PC-3 (cell line): ENCODE measurements around the gene ANKIB1. TPM values are rescaled to one million over a fixed set of nuclear protein-coding genes. Genes with fewer than 3 reads are reported as not detected.

ENCODE experiments used
- ATAC-seq: fragments of 200-7000 bp; cut with Tn5 transposase; 2 replicates; pipeline ENCODE4 v1.9.1; 2020; ENCODE audit warnings: mild to moderate bottlenecking, moderate library complexity
- BruUV-seq: library from RNA; stranded (reverse); fragments of 400-500 nt; replicated peaks from 2 replicates; lab custom pipeline; 2021; lab: Mats Ljungman, UMichigan
- CTCF ChIA-PET: fragments of 300-600 bp; sonication (Branson Sonifier 250); formaldehyde crosslinking; loops from one replicate; lab custom pipeline; 2022; ENCODE audit warnings: antibody characterized with exemption; lab: Charles Lee
- POLR2A ChIA-PET: fragments of 300-600 bp; sonication (Branson Sonifier 250); formaldehyde crosslinking; loops from one replicate; lab custom pipeline; 2022; ENCODE audit warnings: antibody characterized with exemption; ENCODE audit not compliant: unreplicated experiment; lab: Charles Lee
- DNase-seq: peaks from one replicate; pipeline ENCODE4 v3.0.0-alpha.2; 2015
- H2AFZ ChIP-seq: fragments of 300-600 bp; sonication (generic); 2 replicates; pipeline ENCODE4 v1.6.0; 2016; ENCODE audit warnings: antibody characterized with exemption, low read length
- H3F3A ChIP-seq: fragments of 300-600 bp; sonication (generic); one replicate; pipeline ENCODE4 v1.6.0; 2017; ENCODE audit warnings: antibody characterized with exemption, low read length, control low read depth, mild to moderate bottlenecking; ENCODE audit not compliant: unreplicated experiment
- H3K27ac ChIP-seq: fragments of 300-600 bp; sonication (generic); 2 replicates; pipeline ENCODE4 v1.5.1; 2016; ENCODE audit warnings: mild to moderate bottlenecking, low read length
- H3K27me3 ChIP-seq: fragments of 300-600 bp; sonication (generic); 2 replicates; pipeline ENCODE4 v1.6.1; 2016; ENCODE audit warnings: low read length, mixed read lengths
- H3K36me3 ChIP-seq: fragments of 300-600 bp; sonication (generic); 2 replicates; pipeline ENCODE4 v1.6.1; 2016; ENCODE audit warnings: low read depth, mixed run types, low read length, mixed read lengths
- H3K4me1 ChIP-seq: fragments of 300-600 bp; sonication (generic); 2 replicates; pipeline ENCODE4 v1.5.1; 2016; ENCODE audit warnings: low read length; ENCODE audit not compliant: insufficient read depth
- H3K4me2 ChIP-seq: fragments of 300-600 bp; sonication (generic); 2 replicates; pipeline ENCODE4 v1.6.0; 2016; ENCODE audit warnings: low read length
- H3K4me3 ChIP-seq: fragments of 300-600 bp; sonication (generic); 2 replicates; pipeline ENCODE4 v1.5.1; 2016; ENCODE audit warnings: mild to moderate bottlenecking, low read length, mixed read lengths
- H3K79me2 ChIP-seq: fragments of 300-600 bp; sonication (generic); 2 replicates; pipeline ENCODE4 v1.6.1; 2017; ENCODE audit warnings: low read length, mixed read lengths
- H3K9ac ChIP-seq: fragments of 300-600 bp; sonication (generic); 2 replicates; pipeline ENCODE4 v1.6.0; 2016; ENCODE audit warnings: mild to moderate bottlenecking, low read length
- H3K9me2 ChIP-seq: fragments of 300-600 bp; sonication (generic); replicated peaks from 2 replicates; pipeline ENCODE4 v1.6.1; 2016; ENCODE audit warnings: mixed run types, low read length, mixed read lengths
- H3K9me3 ChIP-seq: fragments of 300-600 bp; sonication (generic); 2 replicates; pipeline ENCODE4 v1.6.1; 2016; ENCODE audit warnings: low read length, mixed read lengths
- H4K20me1 ChIP-seq: fragments of 300-600 bp; sonication (generic); 2 replicates; pipeline ENCODE4 v1.6.1; 2016; ENCODE audit warnings: low read length, mixed read lengths
- EZH2 ChIP-seq: fragments of 300-600 bp; sonication (generic); IDR thresholded peaks from one replicate; pipeline ENCODE4 v1.6.1; 2017; ENCODE audit warnings: antibody characterized with exemption, mild to moderate bottlenecking, low read length; ENCODE audit not compliant: unreplicated experiment
- EZH2phosphoT487 ChIP-seq: fragments of 300-600 bp; sonication (generic); IDR thresholded peaks from 2 replicates; pipeline ENCODE4 v1.6.1; 2018; ENCODE audit warnings: mild to moderate bottlenecking, antibody characterized with exemption, low read length, borderline replicate concordance
- intact Hi-C: fragments of 100-400 bp; cut with micrococcal nuclease; formaldehyde crosslinking; loops from 2 replicates; pipeline ENCODE4 v1.9.0; 2023
- total RNA-seq: library from RNA; depleted of rRNA; stranded (reverse); fragments of >200 nt; gene quantifications from 2 replicates; pipeline ENCODE4 v1.2.3, GENCODE V29; 2014
- TF ChIP-seq, protein P1 (sequence below): fragments of 300-600 bp; sonication (generic); conservative IDR thresholded peaks from 2 replicates; pipeline ENCODE4 v1.5.1; 2017; ENCODE audit warnings: antibody characterized with exemption, low read depth, mild to moderate bottlenecking, low read length

Gene ANKIB1
- total RNA-seq, 1 experiment from 2014 or later: 32.1 TPM

DNA sequence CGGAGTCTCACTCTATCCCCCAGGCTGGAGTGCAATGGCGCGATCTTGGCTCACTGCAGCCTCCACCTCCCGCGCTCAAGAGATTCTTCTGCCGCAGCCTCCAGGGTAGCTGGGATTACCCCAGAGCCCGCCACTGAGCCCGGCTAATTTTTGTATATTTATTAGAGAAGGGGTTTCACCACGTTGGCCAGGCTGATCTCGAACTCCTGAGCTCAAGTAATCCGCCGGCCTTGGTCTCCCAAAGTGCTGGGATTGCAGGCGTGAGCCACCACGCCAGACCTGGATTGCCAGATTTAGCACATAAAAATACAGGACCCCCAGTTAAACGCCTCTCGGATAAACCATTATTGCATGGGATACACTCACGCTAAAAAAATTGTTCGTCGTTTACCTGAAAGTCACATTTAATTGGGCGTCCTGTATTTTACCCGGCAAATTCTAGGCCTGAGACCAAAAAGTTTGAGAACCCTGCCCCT lies 201.1 kb downstream of the ANKIB1 start:
- H3K4me3 ChIP-seq: peak overlapping the region; percentile 93
- H3K4me2 ChIP-seq: peak overlapping the region; percentile 82
- TF ChIP-seq EZH2phosphoT487 (no peak), EZH2 (no peak)
- TF ChIP-seq, protein P1, sequence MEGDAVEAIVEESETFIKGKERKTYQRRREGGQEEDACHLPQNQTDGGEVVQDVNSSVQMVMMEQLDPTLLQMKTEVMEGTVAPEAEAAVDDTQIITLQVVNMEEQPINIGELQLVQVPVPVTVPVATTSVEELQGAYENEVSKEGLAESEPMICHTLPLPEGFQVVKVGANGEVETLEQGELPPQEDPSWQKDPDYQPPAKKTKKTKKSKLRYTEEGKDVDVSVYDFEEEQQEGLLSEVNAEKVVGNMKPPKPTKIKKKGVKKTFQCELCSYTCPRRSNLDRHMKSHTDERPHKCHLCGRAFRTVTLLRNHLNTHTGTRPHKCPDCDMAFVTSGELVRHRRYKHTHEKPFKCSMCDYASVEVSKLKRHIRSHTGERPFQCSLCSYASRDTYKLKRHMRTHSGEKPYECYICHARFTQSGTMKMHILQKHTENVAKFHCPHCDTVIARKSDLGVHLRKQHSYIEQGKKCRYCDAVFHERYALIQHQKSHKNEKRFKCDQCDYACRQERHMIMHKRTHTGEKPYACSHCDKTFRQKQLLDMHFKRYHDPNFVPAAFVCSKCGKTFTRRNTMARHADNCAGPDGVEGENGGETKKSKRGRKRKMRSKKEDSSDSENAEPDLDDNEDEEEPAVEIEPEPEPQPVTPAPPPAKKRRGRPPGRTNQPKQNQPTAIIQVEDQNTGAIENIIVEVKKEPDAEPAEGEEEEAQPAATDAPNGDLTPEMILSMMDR: no peak
- no TSS peak for BruUV-seq
- ATAC-seq (no peak), DNase-seq (no peak)
- H2AFZ ChIP-seq: peak overlapping the region; percentile 96
- POLR2A ChIA-PET: interaction anchor here (0.6 to 0.7 kb wide), 3 partner anchors 89 to 589 kb away, joined by 3 to 4 read pairs (median 3); no protein-coding TSS in a partner anchor
- no peaks in the 10 kb centered on the region for H3F3A ChIP-seq
- no peaks in the 10 kb centered on the region for H4K20me1 ChIP-seq
- no peaks in the 10 kb centered on the region for H3K9me3 ChIP-seq
- H3K27ac ChIP-seq: no peak overlapping the region
- H3K36me3 ChIP-seq: peaks cover 21% of the 10 kb centered on the region
- no peaks in the 10 kb centered on the region for H3K27me3 ChIP-seq
- H3K79me2 ChIP-seq: peaks cover 14% of the 10 kb centered on the region
- CTCF ChIA-PET: interaction anchor here (0.6 to 2.5 kb wide), 8 partner anchors 14 to 319 kb away, joined by 3 to 26 read pairs (median 4); partner anchors contain the start of genes ANKIB1, KRIT1, PEX1 and RBM48
- H3K9me2 ChIP-seq: no peaks in the 10 kb centered on the region
- peaks cover 15% of the 10 kb centered on the region for H3K4me1 ChIP-seq
- H3K9ac ChIP-seq: peak overlapping the region; percentile 98
- intact Hi-C loops: loop anchor here (1.0 to 5.0 kb wide), 5 partner anchors 23 to 565 kb away; partner anchors contain the start of genes ANKIB1, CYP51A1, KRIT1 and MTERF1

DNA sequence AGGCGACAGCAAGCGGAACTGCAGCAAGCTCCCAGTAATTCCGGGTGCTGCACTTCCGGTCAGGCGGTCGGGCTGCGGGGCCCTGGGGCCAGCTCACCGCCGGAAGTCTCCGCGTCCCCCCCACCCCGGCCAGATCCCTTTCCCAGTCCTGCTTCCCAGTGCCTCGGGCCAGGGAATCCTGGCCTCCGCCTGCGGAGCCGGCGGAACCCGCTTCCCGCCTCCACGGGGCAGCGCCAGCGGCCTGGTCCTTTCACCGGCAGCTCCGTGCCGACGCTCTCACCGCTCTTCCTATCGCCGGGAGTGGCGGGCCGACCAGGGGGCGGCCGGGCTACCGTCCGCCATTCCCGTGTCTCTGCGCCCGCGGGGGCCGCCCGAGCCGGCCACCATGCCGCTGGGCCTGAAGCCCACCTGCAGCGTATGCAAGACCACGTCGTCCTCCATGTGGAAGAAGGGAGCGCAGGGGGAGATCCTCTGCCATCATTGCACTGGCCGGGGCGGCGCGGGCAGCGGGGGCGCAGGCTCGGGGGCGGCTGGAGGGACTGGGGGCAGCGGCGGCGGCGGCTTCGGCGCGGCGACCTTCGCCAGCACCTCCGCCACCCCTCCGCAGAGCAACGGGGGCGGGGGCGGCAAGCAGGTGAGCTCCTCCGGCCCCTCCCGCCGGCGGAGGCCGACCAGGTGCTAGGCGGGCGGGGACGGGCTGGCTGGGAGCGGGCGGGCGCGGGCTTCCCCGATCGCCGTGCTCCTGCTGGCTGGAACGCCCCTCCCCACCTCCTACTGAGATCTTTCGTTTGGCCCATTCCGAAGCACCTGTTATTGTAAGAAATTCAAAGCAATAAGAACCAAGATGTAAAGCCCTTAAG lies 201.8 kb downstream of the ANKIB1 start, which contains the start of gene GATAD1:
Gene GATAD1 (plus strand): TSS at position 138 of the 860 bp plus-strand sequence. CDS start 248 bp downstream, at position 386.
- Histone ChIP-seq H3K4me3 (peak within 1 kb of the TSS; percentile 93), H3K9me3 (no peaks in the 10 kb centered on the region), H3K79me2 (peaks cover 14% of the 10 kb centered on the region), H3K36me3 (peaks cover 23% of the 10 kb centered on the region), H3K4me1 (peaks cover 15% of the 10 kb centered on the region), H2AFZ (peak within 1 kb of the TSS; percentile 96), H3F3A (no peaks in the 10 kb centered on the region), H3K27me3 (no peaks in the 10 kb centered on the region), H3K27ac (peak within 1 kb of the TSS; percentile 61), H3K9ac (peak within 1 kb of the TSS; percentile 98), H4K20me1 (no peaks in the 10 kb centered on the region), H3K9me2 (no peaks in the 10 kb centered on the region), H3K4me2 (peak within 1 kb of the TSS; percentile 82)
- DNase-seq (peak; percentile 89), ATAC-seq (peak; percentile 90)
- no TSS peak for BruUV-seq
- intact Hi-C loops: loop anchor here (1.0 to 5.0 kb wide), 7 partner anchors 13 to 565 kb away; partner anchors contain the start of genes ANKIB1, CYP51A1, KRIT1 and LRRD1
- ChIA-PET CTCF (interaction anchor here (0.6 to 2.5 kb wide), 9 partner anchors 14 to 268 kb away, joined by 3 to 26 read pairs (median 4); partner anchors contain the start of genes ANKIB1, KRIT1, PEX1 and RBM48), POLR2A (interaction anchor here (0.6 to 1.1 kb wide), 4 partner anchors 81 to 590 kb away, joined by 3 to 12 read pairs (median 4); partner anchors contain the start of genes PEX1 and RBM48)
- TF ChIP-seq, protein P1: peak; percentile 80
- TF ChIP-seq EZH2phosphoT487: no peak
